SK-N-SH treated with all-trans-retinoic acid at 6 μM for 48 hours (cell line): ENCODE measurements around the gene PBX1.
A peak's percentile ranks its signal among the peaks of the same experiment; 100 is the strongest.

Experiments used
- ATAC-seq: fragments of 200-7000 bp; cut with Tn5 transposase; 3 replicates; pipeline ENCODE4 v1.9.1; 2020; ENCODE audit warnings: mild to moderate bottlenecking, moderate library complexity
- ARNTL ChIP-seq: fragments of 450-650 bp; formaldehyde crosslinking; IDR thresholded peaks from 2 replicates; pipeline ENCODE4 v1.5.0; 2020; ENCODE audit warnings: low read depth, mild to moderate bottlenecking, moderate library complexity, borderline replicate concordance
- BACH2 ChIP-seq: fragments of 250-450 bp; sonication (Bioruptor Pico); IDR thresholded peaks from 2 replicates; pipeline ENCODE4 v1.9.0; 2021; ENCODE audit warnings: mild to moderate bottlenecking, borderline replicate concordance
- CSRNP3 ChIP-seq: fragments of 250-450 bp; sonication (Bioruptor Pico); IDR thresholded peaks from 2 replicates; pipeline ENCODE4 v1.5.1; 2021; ENCODE audit warnings: mild to moderate bottlenecking, moderate library complexity
- GLIS3 ChIP-seq: fragments of 250-450 bp; sonication (Bioruptor Pico); IDR thresholded peaks from 2 replicates; pipeline ENCODE4 v1.5.0; 2020; ENCODE audit warnings: mild to moderate bottlenecking, moderate library complexity
- ISL1 ChIP-seq: fragments of 250-450 bp; sonication (Bioruptor Pico); IDR thresholded peaks from 2 replicates; pipeline ENCODE4 v2.1.2; 2022; ENCODE audit warnings: mild to moderate bottlenecking, moderate library complexity
- OSR1 ChIP-seq: fragments of 250-450 bp; sonication (Bioruptor Pico); IDR thresholded peaks from 2 replicates; pipeline ENCODE4 v1.8.0; 2022; ENCODE audit warnings: moderate library complexity, mild to moderate bottlenecking, inconsistent platforms
- PATZ1 ChIP-seq: fragments of 250-450 bp; sonication (Bioruptor Pico); IDR thresholded peaks from 2 replicates; pipeline ENCODE4 v1.8.0; 2020; ENCODE audit warnings: mild to moderate bottlenecking, moderate library complexity, borderline replicate concordance
- POU6F1 ChIP-seq: fragments of 250-450 bp; sonication (Bioruptor Pico); IDR thresholded peaks from 2 replicates; pipeline ENCODE4 v1.8.0; 2021; ENCODE audit warnings: low read depth, mild to moderate bottlenecking, moderate library complexity, borderline replicate concordance
- RARB ChIP-seq: fragments of 250-450 bp; sonication (Bioruptor Pico); IDR thresholded peaks from 2 replicates; pipeline ENCODE4 v1.8.0; 2021; ENCODE audit warnings: mild to moderate bottlenecking, moderate library complexity
- SNAI2 ChIP-seq: fragments of 250-450 bp; sonication (Bioruptor Pico); IDR thresholded peaks from 2 replicates; pipeline ENCODE4 v1.5.0; 2020; ENCODE audit warnings: mild to moderate bottlenecking, moderate library complexity
- TOX ChIP-seq: fragments of 250-450 bp; sonication (Bioruptor Pico); IDR thresholded peaks from 2 replicates; pipeline ENCODE4 v1.8.0; 2021; ENCODE audit warnings: mild to moderate bottlenecking, moderate library complexity, borderline replicate concordance
- TSHZ2 ChIP-seq: fragments of 250-450 bp; sonication (Bioruptor Pico); IDR thresholded peaks from 2 replicates; pipeline ENCODE4 v1.5.0; 2020; ENCODE audit warnings: mild to moderate bottlenecking, moderate library complexity
- ZC3H10 ChIP-seq: fragments of 250-450 bp; sonication (Bioruptor Pico); IDR thresholded peaks from 2 replicates; pipeline ENCODE4 v1.5.1; 2021; ENCODE audit warnings: mild to moderate bottlenecking, moderate library complexity
- ZFP30 ChIP-seq: fragments of 450-650 bp; formaldehyde crosslinking; IDR thresholded peaks from 2 replicates; pipeline ENCODE4 v1.5.0; 2022; ENCODE audit warnings: mild to moderate bottlenecking, moderate library complexity
- ZNF70 ChIP-seq: fragments of 450-650 bp; formaldehyde crosslinking; IDR thresholded peaks from 2 replicates; pipeline ENCODE4 v1.5.0; 2020; ENCODE audit warnings: mild to moderate bottlenecking, moderate library complexity
- ZNF8 ChIP-seq: fragments of 450-650 bp; formaldehyde crosslinking; IDR thresholded peaks from 2 replicates; pipeline ENCODE4 v1.5.0; 2020; ENCODE audit warnings: mild to moderate bottlenecking, moderate library complexity
- TF ChIP-seq, protein P1 (sequence below): fragments of 250-450 bp; sonication (Bioruptor Pico); IDR thresholded peaks from 2 replicates; pipeline ENCODE4 v1.5.1; 2020; ENCODE audit warnings: low read depth, mild to moderate bottlenecking, moderate library complexity

PBX1 gene

GRCh38 chr1:164653705-164654104, 94.7 kb downstream of the PBX1 start:
- no peak for TF ChIP-seq ZC3H10 (CRISPR knock-in tag)
- no peak for TF ChIP-seq POU6F1
- TF ChIP-seq ZFP30 (CRISPR knock-in tag), result no peak
- no peak for ATAC-seq

DNA sequence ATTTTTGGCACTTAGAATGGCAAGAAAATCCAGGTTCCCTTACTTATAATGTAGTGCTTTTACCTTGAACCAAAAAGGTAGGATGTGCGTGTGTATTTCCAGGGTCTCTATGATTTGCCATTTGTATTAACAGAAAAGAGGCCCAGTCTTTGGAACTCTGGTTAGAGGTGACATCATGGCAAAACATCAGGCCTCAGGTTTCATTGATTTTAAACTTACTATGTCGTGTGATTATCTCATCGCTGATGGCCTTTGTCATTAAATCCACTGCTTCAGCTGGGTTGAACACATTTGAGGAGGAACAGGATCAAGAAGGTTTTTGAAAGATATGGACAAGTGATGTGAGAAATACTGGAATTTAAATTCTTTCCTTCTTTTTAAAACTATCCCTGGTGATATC, 95.2 kb downstream of the PBX1 start:
- TF ChIP-seq OSR1 (CRISPR knock-in tag), result no peak
- TF ChIP-seq TOX, result no peak
- no peak for TF ChIP-seq TSHZ2
- TF ChIP-seq RARB (CRISPR knock-in tag), result no peak
- no peak for TF ChIP-seq CSRNP3 (CRISPR knock-in tag)
- no peak for TF ChIP-seq BACH2 (CRISPR knock-in tag)
- no peak for TF ChIP-seq PATZ1 (CRISPR knock-in tag)
- no peak for TF ChIP-seq ZFP30 (CRISPR knock-in tag)
- ATAC-seq, result no peak

DNA sequence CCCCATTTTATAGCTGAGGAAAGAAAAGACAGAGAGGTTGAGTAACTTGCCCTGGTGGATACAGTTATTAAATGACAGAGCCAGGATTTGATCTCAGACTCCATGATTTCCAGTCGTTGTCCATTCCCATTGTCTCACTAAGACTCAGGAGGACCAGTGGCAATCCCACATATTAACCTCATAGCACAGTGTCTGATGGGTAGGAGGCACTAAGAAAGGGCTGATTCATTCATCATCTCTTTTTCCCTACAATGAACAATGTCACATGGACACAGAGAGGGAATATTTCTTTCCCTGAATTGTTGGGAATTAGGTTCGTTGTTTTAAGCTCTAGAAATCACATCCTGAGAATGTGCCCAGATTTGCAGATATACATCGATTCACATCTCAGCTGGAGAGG, 99.9 kb downstream of the PBX1 start:
- peak; percentile 33; the same call in 1 of the 3 replicates for ATAC-seq
- no peak for TF ChIP-seq ZNF8 (CRISPR knock-in tag)
- no peak for TF ChIP-seq GLIS3 (CRISPR knock-in tag)
- TF ChIP-seq ZNF70, result no peak
- TF ChIP-seq ZFP30 (CRISPR knock-in tag), result no peak
- TF ChIP-seq POU6F1, result no peak
- TF ChIP-seq OSR1 (CRISPR knock-in tag), result no peak
- TF ChIP-seq, protein P1, sequence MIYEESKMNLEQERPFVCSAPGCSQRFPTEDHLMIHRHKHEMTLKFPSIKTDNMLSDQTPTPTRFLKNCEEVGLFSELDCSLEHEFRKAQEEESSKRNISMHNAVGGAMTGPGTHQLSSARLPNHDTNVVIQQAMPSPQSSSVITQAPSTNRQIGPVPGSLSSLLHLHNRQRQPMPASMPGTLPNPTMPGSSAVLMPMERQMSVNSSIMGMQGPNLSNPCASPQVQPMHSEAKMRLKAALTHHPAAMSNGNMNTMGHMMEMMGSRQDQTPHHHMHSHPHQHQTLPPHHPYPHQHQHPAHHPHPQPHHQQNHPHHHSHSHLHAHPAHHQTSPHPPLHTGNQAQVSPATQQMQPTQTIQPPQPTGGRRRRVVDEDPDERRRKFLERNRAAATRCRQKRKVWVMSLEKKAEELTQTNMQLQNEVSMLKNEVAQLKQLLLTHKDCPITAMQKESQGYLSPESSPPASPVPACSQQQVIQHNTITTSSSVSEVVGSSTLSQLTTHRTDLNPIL (CRISPR knock-in tag), result no peak
- no peak for TF ChIP-seq ARNTL (CRISPR knock-in tag)
- no peak for TF ChIP-seq ISL1 (CRISPR knock-in tag)
- no peak for TF ChIP-seq SNAI2 (CRISPR knock-in tag)
- TF ChIP-seq, all 23 proteins: peak for 0
